HepG2 (cell line): ENCODE results near the gene COX6A2. TPM values are rescaled to one million over a fixed set of nuclear protein-coding genes. Genes with fewer than 3 reads are reported as not detected.
A peak's percentile ranks its signal among the peaks of the same experiment; 100 is the strongest.

Source experiments
- ATF1 ChIP-seq: IDR thresholded peaks from 2 replicates; pipeline ENCODE4 v1.6.1; 2016; ENCODE audit warnings: mild to moderate bottlenecking, control low read depth
- BORCS8-MEF2B ChIP-seq: sonication (generic); formaldehyde crosslinking; IDR thresholded peaks from 2 replicates; pipeline ENCODE4 v1.8.0; 2022; ENCODE audit warnings: mild to moderate bottlenecking, missing genetic modification reagents
- CBX1 ChIP-seq: IDR thresholded peaks from one replicate; pipeline ENCODE4 v1.6.1; 2016; ENCODE audit warnings: antibody characterized with exemption, low read depth
- DR1 ChIP-seq: sonication (generic); formaldehyde crosslinking; IDR thresholded peaks from 2 replicates; pipeline ENCODE4 v1.8.0; 2021; ENCODE audit warnings: mild to moderate bottlenecking, missing genetic modification reagents, inconsistent platforms
- GABPB1 ChIP-seq: IDR thresholded peaks from 2 replicates; pipeline ENCODE4 v1.6.1; 2016; ENCODE audit warnings: mild to moderate bottlenecking, missing genetic modification reagents, moderate library complexity, missing compliant biosample characterization
- HNF4A ChIP-seq: sonication (generic); formaldehyde crosslinking; IDR thresholded peaks from 2 replicates; pipeline ENCODE4 v1.4.0; 2020; ENCODE audit warnings: missing genetic modification reagents
- KLF11 ChIP-seq: IDR thresholded peaks from 2 replicates; pipeline ENCODE4 v1.6.1; 2016; ENCODE audit warnings: missing compliant biosample characterization
- MATR3 ChIP-seq: sonication (generic); formaldehyde crosslinking; IDR thresholded peaks from 2 replicates; pipeline ENCODE4 v1.4.0; 2020; ENCODE audit warnings: missing genetic modification reagents
- MAZ ChIP-seq, 2 experiments: sonication (generic) in 1 of 2; formaldehyde crosslinking in 1 of 2; IDR thresholded peaks; 2 replicates each; pipeline versions ENCODE4 v1.5.0 to v1.6.1; 2012 to 2020; ENCODE audit warnings: low read depth in 2 of 2, mild to moderate bottlenecking in 2 of 2, borderline replicate concordance in 1 of 2, improper control_type of control experiment in 1 of 2, low read length in 1 of 2, missing genetic modification reagents in 1 of 2, moderate library complexity in 1 of 2
- MEIS1 ChIP-seq: sonication (generic); formaldehyde crosslinking; IDR thresholded peaks from 2 replicates; pipeline ENCODE4 v1.9.0; 2021; ENCODE audit warnings: mild to moderate bottlenecking, missing genetic modification reagents, moderate library complexity, borderline replicate concordance
- NBN ChIP-seq: fragments of 450-650 bp; conservative IDR thresholded peaks from 2 replicates; pipeline ENCODE4 v1.6.1; 2017
- PCBP2 ChIP-seq: fragments of 200-400 bp; formaldehyde crosslinking; optimal IDR thresholded peaks from 2 replicates; pipeline ENCODE3; 2018; ENCODE audit warnings: low read length, low read depth; ENCODE audit not compliant: poor library complexity, severe bottlenecking
- RXRB ChIP-seq: IDR thresholded peaks from 2 replicates; pipeline ENCODE4 v1.6.1; 2016; ENCODE audit warnings: borderline replicate concordance, missing genetic modification reagents, missing compliant biosample characterization
- SIN3B ChIP-seq: fragments of 150-350 bp; IDR thresholded peaks from 2 replicates; pipeline ENCODE4 v1.6.1; 2014; ENCODE audit warnings: low read length
- YEATS4 ChIP-seq: sonication (generic); formaldehyde crosslinking; IDR thresholded peaks from 2 replicates; pipeline ENCODE4 v1.4.0; 2020; ENCODE audit warnings: missing genetic modification reagents, borderline replicate concordance
- ZMYM3 ChIP-seq: sonication (generic); formaldehyde crosslinking; IDR thresholded peaks from 2 replicates; pipeline ENCODE4 v1.5.1; 2020; ENCODE audit warnings: mild to moderate bottlenecking, missing genetic modification reagents
- ZNF225 ChIP-seq: sonication (generic); formaldehyde crosslinking; IDR thresholded peaks from 2 replicates; pipeline ENCODE4 v1.4.0; 2020; ENCODE audit warnings: mild to moderate bottlenecking, missing genetic modification reagents
- ZNF30 ChIP-seq: sonication (generic); formaldehyde crosslinking; IDR thresholded peaks from 2 replicates; pipeline ENCODE4 v1.5.0; 2020; ENCODE audit warnings: mild to moderate bottlenecking, missing genetic modification reagents
- ZNF33A ChIP-seq: sonication (generic); formaldehyde crosslinking; IDR thresholded peaks from 2 replicates; pipeline ENCODE4 v1.5.1; 2020; ENCODE audit warnings: missing genetic modification reagents, mild to moderate bottlenecking, moderate library complexity, borderline replicate concordance
- polyA plus RNA-seq, 8 experiments: library from polyadenylated mRNA; depleted of rRNA in 3 of 8; stranded (reverse) in 7 of 8; unstranded in 1 of 8; fragments of >200 nt; fragmentation: Illumina TruSeq in 4 of 8; extraction: Trizol in 4 of 8; gene quantifications; 2 replicates each; pipeline versions ENCODE4 v1.2.1 to v1.2.3, GENCODE V29; 2011 to 2016; ENCODE audit warnings: low read depth in 4 of 8, missing spikeins in 1 of 8, mixed read lengths in 1 of 8; ENCODE audit not compliant: insufficient read depth in 1 of 8
- total RNA-seq, 5 experiments: library from RNA; depleted of rRNA; stranded (reverse); fragments of >200 nt; fragmentation: Illumina TruSeq; extraction: Trizol; gene quantifications; 2 replicates each; pipeline ENCODE4 v1.2.3, GENCODE V29; 2016; ENCODE audit warnings: low read depth in 1 of 5
- TF ChIP-seq, protein P1 (sequence below): IDR thresholded peaks from 2 replicates; pipeline ENCODE4 v1.6.1; 2018; ENCODE audit warnings: missing genetic modification reagents, mild to moderate bottlenecking, missing compliant biosample characterization
- TF ChIP-seq, protein P2 (sequence below): sonication (generic); formaldehyde crosslinking; IDR thresholded peaks from 2 replicates; pipeline ENCODE4 v1.4.0; 2020; ENCODE audit warnings: mild to moderate bottlenecking, missing genetic modification reagents
- TF ChIP-seq, protein P3 (sequence below): sonication (generic); formaldehyde crosslinking; IDR thresholded peaks from 2 replicates; pipeline ENCODE4 v1.4.0; 2020; ENCODE audit warnings: missing genetic modification reagents, borderline replicate concordance
- TF ChIP-seq, protein P4 (sequence below): sonication (generic); formaldehyde crosslinking; IDR thresholded peaks from 2 replicates; pipeline ENCODE4 v1.9.0; 2022; ENCODE audit warnings: missing genetic modification reagents, mild to moderate bottlenecking, borderline replicate concordance

COX6A2 gene
- total and polyA plus RNA-seq, 2 of the 13 experiments (the other 11 are each of a cell fraction or from before 2014, with no cell fraction given): not detected

DNA sequence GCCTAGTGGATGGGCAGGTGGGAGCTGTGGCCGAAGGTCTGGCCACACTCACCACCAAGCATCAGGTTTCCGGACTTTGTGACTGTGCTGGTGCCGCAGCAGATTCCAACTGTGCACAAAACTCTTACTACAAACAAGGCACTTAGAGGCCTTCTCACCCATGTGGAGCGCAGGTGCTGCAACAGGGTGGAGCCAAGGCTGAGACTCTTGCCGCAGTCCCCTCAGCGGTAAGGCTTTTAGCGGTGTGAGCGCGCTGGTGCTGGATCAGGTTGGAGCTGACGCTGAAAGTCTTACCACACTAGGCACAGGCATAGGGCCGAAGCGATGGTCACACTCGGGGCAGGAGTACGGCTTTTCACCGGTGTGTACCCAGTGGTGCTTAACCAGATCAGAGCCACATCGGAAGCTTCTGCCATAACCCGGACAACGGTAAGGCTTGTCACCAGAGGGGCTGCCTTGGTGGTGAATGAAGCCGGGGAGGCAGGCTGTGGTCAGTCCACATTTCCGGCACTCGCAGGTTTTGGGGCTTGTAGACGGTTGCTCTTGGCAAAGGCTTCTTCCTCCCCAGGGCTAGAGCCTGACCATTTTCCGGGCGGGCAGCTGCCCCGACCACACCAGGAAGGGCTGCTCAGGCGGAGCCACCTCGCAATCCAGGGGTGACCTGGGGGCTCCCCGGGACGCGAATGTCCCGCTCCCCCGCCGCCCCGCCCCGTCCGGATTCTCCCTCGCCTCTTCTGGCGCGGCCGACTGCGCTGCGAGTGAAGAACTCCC lies 30.1 kb upstream of the COX6A2 start (continued):
- TF ChIP-seq HNF4A (CRISPR knock-in tag) (peak; percentile 98), CBX1 (peak; percentile 44), ZNF225 (CRISPR knock-in tag) (peak; percentile 63; the same call in 1 of the 2 replicates), MEIS1 (CRISPR knock-in tag) (peak; percentile 26; the same call in 1 of the 2 replicates), MATR3 (no peak), ZMYM3 (CRISPR knock-in tag) (peak; percentile 90), DR1 (CRISPR knock-in tag) (peak; percentile 72; the same call in 1 of the 2 replicates), KLF11 (CRISPR knock-in tag) (peak; percentile 91; the same call in 1 of the 2 replicates), GABPB1 (CRISPR knock-in tag) (peak; percentile 74; the same call in 1 of the 2 replicates), NBN (no peak), BORCS8-MEF2B (CRISPR knock-in tag) (peak; percentile 97), MAZ (IDR thresholded peaks at IDR 0.05; ENCODE audit: borderline replicate concordance, low read depth, low read length) (peak; percentile 65; the same call in 1 of the 2 replicates), MAZ (CRISPR knock-in tag; IDR thresholded peaks at IDR 0.05; ENCODE audit: low read depth) (peak; percentile 92), ZNF33A (CRISPR knock-in tag) (no peak), ATF1 (no peak), RXRB (CRISPR knock-in tag) (peak; percentile 86), ZNF30 (CRISPR knock-in tag) (no peak), PCBP2 (no peak), SIN3B (no peak), YEATS4 (peak; percentile 82)
- TF ChIP-seq, protein P1, sequence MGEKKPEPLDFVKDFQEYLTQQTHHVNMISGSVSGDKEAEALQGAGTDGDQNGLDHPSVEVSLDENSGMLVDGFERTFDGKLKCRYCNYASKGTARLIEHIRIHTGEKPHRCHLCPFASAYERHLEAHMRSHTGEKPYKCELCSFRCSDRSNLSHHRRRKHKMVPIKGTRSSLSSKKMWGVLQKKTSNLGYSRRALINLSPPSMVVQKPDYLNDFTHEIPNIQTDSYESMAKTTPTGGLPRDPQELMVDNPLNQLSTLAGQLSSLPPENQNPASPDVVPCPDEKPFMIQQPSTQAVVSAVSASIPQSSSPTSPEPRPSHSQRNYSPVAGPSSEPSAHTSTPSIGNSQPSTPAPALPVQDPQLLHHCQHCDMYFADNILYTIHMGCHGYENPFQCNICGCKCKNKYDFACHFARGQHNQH: peak; percentile 86
- TF ChIP-seq, protein P2, sequence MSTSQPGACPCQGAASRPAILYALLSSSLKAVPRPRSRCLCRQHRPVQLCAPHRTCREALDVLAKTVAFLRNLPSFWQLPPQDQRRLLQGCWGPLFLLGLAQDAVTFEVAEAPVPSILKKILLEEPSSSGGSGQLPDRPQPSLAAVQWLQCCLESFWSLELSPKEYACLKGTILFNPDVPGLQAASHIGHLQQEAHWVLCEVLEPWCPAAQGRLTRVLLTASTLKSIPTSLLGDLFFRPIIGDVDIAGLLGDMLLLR (CRISPR knock-in tag): peak; percentile 93
- TF ChIP-seq, protein P3, sequence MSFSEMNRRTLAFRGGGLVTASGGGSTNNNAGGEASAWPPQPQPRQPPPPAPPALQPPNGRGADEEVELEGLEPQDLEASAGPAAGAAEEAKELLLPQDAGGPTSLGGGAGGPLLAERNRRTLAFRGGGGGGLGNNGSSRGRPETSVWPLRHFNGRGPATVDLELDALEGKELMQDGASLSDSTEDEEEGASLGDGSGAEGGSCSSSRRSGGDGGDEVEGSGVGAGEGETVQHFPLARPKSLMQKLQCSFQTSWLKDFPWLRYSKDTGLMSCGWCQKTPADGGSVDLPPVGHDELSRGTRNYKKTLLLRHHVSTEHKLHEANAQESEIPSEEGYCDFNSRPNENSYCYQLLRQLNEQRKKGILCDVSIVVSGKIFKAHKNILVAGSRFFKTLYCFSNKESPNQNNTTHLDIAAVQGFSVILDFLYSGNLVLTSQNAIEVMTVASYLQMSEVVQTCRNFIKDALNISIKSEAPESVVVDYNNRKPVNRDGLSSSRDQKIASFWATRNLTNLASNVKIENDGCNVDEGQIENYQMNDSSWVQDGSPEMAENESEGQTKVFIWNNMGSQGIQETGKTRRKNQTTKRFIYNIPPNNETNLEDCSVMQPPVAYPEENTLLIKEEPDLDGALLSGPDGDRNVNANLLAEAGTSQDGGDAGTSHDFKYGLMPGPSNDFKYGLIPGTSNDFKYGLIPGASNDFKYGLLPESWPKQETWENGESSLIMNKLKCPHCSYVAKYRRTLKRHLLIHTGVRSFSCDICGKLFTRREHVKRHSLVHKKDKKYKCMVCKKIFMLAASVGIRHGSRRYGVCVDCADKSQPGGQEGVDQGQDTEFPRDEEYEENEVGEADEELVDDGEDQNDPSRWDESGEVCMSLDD (CRISPR knock-in tag): no peak; the same call in 1 of the 2 replicates
- TF ChIP-seq, protein P4, sequence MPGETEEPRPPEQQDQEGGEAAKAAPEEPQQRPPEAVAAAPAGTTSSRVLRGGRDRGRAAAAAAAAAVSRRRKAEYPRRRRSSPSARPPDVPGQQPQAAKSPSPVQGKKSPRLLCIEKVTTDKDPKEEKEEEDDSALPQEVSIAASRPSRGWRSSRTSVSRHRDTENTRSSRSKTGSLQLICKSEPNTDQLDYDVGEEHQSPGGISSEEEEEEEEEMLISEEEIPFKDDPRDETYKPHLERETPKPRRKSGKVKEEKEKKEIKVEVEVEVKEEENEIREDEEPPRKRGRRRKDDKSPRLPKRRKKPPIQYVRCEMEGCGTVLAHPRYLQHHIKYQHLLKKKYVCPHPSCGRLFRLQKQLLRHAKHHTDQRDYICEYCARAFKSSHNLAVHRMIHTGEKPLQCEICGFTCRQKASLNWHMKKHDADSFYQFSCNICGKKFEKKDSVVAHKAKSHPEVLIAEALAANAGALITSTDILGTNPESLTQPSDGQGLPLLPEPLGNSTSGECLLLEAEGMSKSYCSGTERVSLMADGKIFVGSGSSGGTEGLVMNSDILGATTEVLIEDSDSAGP (CRISPR knock-in tag): peak; percentile 86
